ENCODE results near the gene VWA8. TPM values are rescaled to one million over a fixed set of nuclear protein-coding genes. Genes with fewer than 3 reads are reported as not detected.
"Not testable (repeated sequence)": the region's sequence is repeated elsewhere in the genome, so short reads cannot be mapped to it uniquely, and the experiment has no call there.

The VWA8 gene
- total RNA-seq, 4 donors from 2014 or later: 19.5 to 26.2 (median 21.6) TPM

DNA sequence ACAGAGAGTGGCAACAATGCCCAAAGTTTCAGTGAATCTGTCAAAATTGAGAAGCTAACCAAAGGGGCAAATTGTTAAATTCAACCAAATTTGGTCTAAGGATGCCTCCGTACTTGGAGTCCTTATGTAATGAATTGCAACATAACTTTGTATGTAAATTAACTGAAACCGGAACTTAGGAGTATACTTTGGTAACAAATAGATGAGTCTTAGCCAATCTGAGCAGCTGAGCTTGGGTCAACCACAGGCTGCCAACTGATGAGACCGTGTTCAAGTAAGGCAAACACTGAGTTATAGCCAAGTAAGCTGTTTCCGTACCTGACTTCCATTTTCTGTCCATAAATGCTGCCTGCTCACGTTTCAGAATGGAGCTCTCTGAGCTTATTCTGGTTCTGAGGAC lies 5.3 kb downstream of the VWA8 start:
- H3K4me1 ChIP-seq: peaks cover 14 to 29% (median 23%) of the 10 kb centered on the region in 4 donors
- no peak overlapping the region for H3K4me3 ChIP-seq
- intact Hi-C loops (cut with DNase I): no loop called here
- H3K9me3 ChIP-seq: no peaks in the 10 kb centered on the region
- no peaks in the 10 kb centered on the region for H3K36me3 ChIP-seq
- no peak overlapping the region for H3K27ac ChIP-seq (replicated peaks in 1 of 4)
- 87% methylated on average over 5 of the region's 5 CpGs for WGBS
- no peaks in the 10 kb centered on the region for H3K27me3 ChIP-seq
- DNase-seq (ENCODE audit: extremely low spot score): no peak
- TF ChIP-seq EP300 (IDR thresholded peaks at IDR 0.05) (no peak), POLR2A (IDR thresholded peaks at IDR 0.05; ENCODE audit: low read depth) (no peak), POLR2AphosphoS5 (IDR thresholded peaks at IDR 0.05) (no peak)
- TF ChIP-seq, protein P1, sequence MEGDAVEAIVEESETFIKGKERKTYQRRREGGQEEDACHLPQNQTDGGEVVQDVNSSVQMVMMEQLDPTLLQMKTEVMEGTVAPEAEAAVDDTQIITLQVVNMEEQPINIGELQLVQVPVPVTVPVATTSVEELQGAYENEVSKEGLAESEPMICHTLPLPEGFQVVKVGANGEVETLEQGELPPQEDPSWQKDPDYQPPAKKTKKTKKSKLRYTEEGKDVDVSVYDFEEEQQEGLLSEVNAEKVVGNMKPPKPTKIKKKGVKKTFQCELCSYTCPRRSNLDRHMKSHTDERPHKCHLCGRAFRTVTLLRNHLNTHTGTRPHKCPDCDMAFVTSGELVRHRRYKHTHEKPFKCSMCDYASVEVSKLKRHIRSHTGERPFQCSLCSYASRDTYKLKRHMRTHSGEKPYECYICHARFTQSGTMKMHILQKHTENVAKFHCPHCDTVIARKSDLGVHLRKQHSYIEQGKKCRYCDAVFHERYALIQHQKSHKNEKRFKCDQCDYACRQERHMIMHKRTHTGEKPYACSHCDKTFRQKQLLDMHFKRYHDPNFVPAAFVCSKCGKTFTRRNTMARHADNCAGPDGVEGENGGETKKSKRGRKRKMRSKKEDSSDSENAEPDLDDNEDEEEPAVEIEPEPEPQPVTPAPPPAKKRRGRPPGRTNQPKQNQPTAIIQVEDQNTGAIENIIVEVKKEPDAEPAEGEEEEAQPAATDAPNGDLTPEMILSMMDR (IDR thresholded peaks at IDR 0.05): no peak

DNA sequence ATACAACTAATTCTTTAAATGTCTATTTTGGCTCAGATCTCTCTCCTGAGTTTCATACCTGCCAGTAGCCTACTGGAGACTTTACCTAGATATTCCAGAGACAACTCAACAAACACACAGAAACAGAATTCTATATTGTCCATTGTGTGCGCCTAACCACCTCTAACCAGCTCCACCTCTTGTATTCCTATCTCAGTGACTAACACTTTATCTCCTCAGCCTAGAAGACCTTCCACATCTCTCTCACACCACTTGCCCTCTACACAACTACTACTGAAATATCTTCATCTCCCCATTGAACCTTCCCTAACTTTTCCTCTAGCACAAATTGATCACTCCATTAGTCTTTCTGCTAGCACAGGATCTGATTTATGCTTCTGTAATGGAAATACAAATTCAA lies 6.7 kb downstream of the VWA8 start:
- no peak for TF ChIP-seq EP300 (IDR thresholded peaks at IDR 0.05)
- TF ChIP-seq, protein P1 (IDR thresholded peaks at IDR 0.05): no peak
- TF ChIP-seq POLR2AphosphoS5 (IDR thresholded peaks at IDR 0.05): no peak
- no peak for TF ChIP-seq POLR2A (IDR thresholded peaks at IDR 0.05; ENCODE audit: low read depth)
- WGBS: 97% methylated on average over 1 of the region's 1 CpG
- H3K4me3 ChIP-seq: no peak overlapping the region

DNA sequence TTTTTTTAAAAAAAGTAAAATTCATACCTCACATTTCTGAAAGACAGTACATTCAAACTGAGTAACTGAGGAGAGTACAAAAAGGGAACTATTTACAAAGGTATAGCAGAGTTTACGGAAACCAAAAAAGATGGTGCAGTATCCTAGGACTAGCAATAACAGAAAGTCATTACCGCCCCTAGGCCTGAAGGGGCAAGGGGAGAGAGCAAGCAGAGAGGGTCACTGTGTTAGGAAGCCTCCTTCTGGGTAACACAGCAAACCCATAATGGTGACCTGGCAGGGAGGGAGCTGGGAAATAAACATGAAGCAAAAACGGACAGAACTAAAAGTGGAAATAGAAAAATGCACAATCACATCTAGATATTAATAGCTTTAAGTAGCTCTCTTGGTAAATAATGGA lies 8.2 kb downstream of the VWA8 start:
- Histone ChIP-seq H3K27ac (replicated peaks in 1 of 4) (no peak overlapping the region), H3K27me3 (no peaks in the 10 kb centered on the region), H3K36me3 (peaks cover 0 to 8% (median 3%) of the 10 kb centered on the region in 4 donors), H3K4me1 (peaks cover 0 to 7% (median 5%) of the 10 kb centered on the region in 4 donors), H3K9me3 (no peaks in the 10 kb centered on the region), H3K4me3 (no peak overlapping the region)
- TF ChIP-seq EP300 (IDR thresholded peaks at IDR 0.05) (no peak), POLR2AphosphoS5 (IDR thresholded peaks at IDR 0.05) (no peak), POLR2A (IDR thresholded peaks at IDR 0.05; ENCODE audit: low read depth) (no peak)
- TF ChIP-seq, protein P1 (IDR thresholded peaks at IDR 0.05): no peak
- no peak for DNase-seq (ENCODE audit: extremely low spot score)
- intact Hi-C loops (cut with DNase I): no loop called here
- 74% methylated on average over 3 of the region's 3 CpGs for WGBS

More for the DNA sequence above, 6.7 kb downstream of the VWA8 start:
- intact Hi-C loops (cut with DNase I): no loop called here
- no peak for DNase-seq (ENCODE audit: extremely low spot score)
- H3K4me1 ChIP-seq: peaks cover 9 to 18% (median 12%) of the 10 kb centered on the region in 4 donors
- peaks cover 0 to 6% (median 2%) of the 10 kb centered on the region in 4 donors for H3K36me3 ChIP-seq
- no peaks in the 10 kb centered on the region for H3K9me3 ChIP-seq
- no peak overlapping the region for H3K27ac ChIP-seq (replicated peaks in 1 of 4)
- no peaks in the 10 kb centered on the region for H3K27me3 ChIP-seq

DNA sequence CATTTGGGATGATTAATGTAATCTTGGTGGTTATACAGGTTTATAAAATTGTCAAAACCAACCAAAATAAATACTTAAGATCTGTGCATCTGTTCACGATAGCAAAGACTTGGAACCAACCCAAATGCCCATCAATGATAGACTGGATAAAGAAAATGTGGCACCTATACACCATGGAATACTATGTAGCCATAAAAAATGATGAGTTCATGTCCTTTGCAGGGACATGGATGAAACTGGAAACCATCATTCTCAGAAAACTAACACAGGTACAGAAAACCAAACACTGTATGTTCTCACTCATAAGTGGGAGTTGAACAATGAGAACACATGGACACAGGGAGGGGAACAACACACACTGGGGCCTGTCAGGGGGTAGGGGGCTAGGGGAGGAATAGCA lies 11.8 kb downstream of the VWA8 start:
- H3K4me1 ChIP-seq; H3K27ac ChIP-seq (replicated peaks in 1 of 4); H3K27me3 ChIP-seq; intact Hi-C loops (cut with DNase I); DNase-seq (ENCODE audit: extremely low spot score); H3K4me3 ChIP-seq: not testable (repeated sequence)
- Histone ChIP-seq H3K9me3 (peaks cover 0 to 19% (median 12%) of the 10 kb centered on the region in 4 donors), H3K36me3 (peaks cover 0 to 19% (median 8%) of the 10 kb centered on the region in 4 donors)
- 67% methylated on average over 1 of the region's 1 CpG for WGBS

DNA sequence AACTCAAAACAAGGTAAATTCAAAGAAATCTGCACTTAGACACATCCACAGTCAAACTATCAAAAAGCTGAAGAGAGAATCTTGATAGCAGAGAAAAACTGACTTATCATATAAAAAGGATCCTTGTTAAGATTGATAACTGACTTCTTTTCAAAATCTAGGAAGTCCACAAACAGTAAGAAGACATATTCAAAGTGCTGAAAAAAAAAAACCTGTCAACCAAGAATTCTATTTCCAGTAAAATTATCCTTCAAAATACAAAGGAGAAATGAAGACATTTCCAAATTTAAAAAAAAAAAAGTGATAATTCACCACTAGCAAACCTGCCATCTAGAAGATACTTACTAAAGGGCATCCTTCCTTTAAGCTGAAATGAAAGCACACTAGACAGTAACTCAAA lies 15.0 kb downstream of the VWA8 start:
- TF ChIP-seq EP300 (IDR thresholded peaks at IDR 0.05) (no peak), POLR2A (IDR thresholded peaks at IDR 0.05; ENCODE audit: low read depth) (no peak), POLR2AphosphoS5 (IDR thresholded peaks at IDR 0.05) (no peak)
- TF ChIP-seq, protein P1 (IDR thresholded peaks at IDR 0.05): no peak
- intact Hi-C loops (cut with DNase I): no loop called here
- Histone ChIP-seq H3K4me1 (peaks cover 0 to 17% (median 14%) of the 10 kb centered on the region in 4 donors), H3K9me3 (peaks cover 0 to 19% (median 12%) of the 10 kb centered on the region in 4 donors), H3K27me3 (no peaks in the 10 kb centered on the region), H3K36me3 (peaks cover 0 to 19% (median 8%) of the 10 kb centered on the region in 4 donors), H3K27ac (replicated peaks in 1 of 4) (no peak overlapping the region), H3K4me3 (no peak overlapping the region)
- no peak for DNase-seq (ENCODE audit: extremely low spot score)
